Esophagus muscularis mucosa (tissue), 4 donors: Measurements from ENCODE around the gene SOCS7.

Experiments used
- EP300 ChIP-seq: sonication (generic); formaldehyde crosslinking; IDR thresholded peaks from one replicate; pipeline ENCODE4 v1.6.1; 2017; ENCODE audit warnings: antibody characterized with exemption
- POLR2A ChIP-seq: fragments of 450-650 bp; IDR thresholded peaks from one replicate; pipeline ENCODE4 v1.6.1; 2017; ENCODE audit warnings: antibody characterized with exemption, moderate library complexity, mild to moderate bottlenecking, low read depth
- POLR2AphosphoS5 ChIP-seq, 2 donors: sonication (generic); formaldehyde crosslinking; IDR thresholded peaks; one replicate each; pipeline ENCODE4 v1.6.1; 2017; ENCODE audit warnings: antibody characterized with exemption in 2 of 2
- TF ChIP-seq, protein P1 (sequence below), 3 experiments: fragments of 200-600 bp in 2 of 3; fragments of 450-650 bp in 1 of 3; sonication (generic) in 2 of 3; IDR thresholded peaks; one replicate each; pipeline ENCODE4 v1.5.1; 2017 to 2019; ENCODE audit warnings: antibody characterized with exemption in 3 of 3, mild to moderate bottlenecking in 2 of 3, moderate library complexity in 1 of 3

DNA sequence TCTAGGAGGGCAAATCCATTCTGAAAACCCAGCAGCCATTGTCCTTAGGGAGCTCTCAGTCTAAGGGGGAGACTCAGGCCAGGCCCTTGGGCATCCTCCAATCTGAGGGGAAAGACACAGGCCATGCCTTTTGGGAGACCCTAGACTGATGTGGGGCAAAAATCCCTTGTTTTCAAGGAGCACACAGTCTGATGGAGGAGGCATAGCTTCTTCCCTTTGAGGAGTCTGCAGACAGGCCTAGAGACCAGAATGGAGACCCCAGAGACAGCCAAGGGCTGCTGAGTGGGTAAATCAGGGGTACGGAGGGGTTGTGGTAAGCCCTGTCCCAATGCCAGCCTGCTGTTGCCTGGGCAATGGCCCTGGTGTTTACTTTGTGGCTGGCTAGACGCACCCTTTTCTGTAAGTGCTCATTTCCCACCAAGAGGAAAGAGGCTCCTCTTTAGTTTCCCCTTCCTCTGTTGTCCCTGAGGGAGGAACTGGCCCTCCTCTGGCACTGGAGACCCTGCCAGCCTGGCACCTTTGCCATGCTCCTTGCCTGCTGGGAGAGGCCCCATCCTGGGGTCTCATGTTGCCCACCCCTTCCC, 96.0 kb downstream of the SOCS7 start:
- TF ChIP-seq POLR2AphosphoS5 (IDR thresholded peaks at IDR 0.05) (no peak), EP300 (no peak), POLR2A (no peak)
- TF ChIP-seq, protein P1, sequence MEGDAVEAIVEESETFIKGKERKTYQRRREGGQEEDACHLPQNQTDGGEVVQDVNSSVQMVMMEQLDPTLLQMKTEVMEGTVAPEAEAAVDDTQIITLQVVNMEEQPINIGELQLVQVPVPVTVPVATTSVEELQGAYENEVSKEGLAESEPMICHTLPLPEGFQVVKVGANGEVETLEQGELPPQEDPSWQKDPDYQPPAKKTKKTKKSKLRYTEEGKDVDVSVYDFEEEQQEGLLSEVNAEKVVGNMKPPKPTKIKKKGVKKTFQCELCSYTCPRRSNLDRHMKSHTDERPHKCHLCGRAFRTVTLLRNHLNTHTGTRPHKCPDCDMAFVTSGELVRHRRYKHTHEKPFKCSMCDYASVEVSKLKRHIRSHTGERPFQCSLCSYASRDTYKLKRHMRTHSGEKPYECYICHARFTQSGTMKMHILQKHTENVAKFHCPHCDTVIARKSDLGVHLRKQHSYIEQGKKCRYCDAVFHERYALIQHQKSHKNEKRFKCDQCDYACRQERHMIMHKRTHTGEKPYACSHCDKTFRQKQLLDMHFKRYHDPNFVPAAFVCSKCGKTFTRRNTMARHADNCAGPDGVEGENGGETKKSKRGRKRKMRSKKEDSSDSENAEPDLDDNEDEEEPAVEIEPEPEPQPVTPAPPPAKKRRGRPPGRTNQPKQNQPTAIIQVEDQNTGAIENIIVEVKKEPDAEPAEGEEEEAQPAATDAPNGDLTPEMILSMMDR (IDR thresholded peaks at IDR 0.05), result no peak
